ENCODE results near the gene GALNT9.

Gene GALNT9

DNA sequence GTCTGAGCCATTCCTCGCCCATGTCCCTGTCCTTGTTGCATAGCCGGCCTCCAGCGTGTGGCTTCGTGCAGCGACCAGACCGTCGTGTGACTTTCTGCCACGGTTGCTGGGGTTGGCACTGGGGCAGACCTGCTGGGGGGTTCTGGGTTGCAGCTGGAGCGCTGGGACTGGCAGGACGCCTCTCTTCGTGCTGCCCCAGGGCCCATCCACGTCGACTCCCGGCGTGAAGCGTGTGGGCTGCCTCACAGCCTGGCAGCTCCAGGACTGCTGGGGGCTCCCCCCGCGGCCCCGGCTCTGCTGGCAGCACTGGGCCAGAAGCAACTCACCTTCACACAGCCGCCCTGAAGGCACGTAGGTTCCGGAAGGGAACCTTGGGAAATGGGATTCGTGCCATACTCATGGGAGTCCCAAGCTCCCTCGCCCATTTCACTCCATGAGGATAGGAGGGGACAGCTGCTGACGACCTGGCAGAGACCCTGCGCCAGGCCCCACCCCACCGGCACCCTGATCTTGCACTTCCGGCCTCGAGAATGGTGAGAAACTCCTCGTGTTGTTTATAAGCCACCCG is 51.9 kb downstream of the GALNT9 start:
- TF ChIP-seq, protein P1, sequence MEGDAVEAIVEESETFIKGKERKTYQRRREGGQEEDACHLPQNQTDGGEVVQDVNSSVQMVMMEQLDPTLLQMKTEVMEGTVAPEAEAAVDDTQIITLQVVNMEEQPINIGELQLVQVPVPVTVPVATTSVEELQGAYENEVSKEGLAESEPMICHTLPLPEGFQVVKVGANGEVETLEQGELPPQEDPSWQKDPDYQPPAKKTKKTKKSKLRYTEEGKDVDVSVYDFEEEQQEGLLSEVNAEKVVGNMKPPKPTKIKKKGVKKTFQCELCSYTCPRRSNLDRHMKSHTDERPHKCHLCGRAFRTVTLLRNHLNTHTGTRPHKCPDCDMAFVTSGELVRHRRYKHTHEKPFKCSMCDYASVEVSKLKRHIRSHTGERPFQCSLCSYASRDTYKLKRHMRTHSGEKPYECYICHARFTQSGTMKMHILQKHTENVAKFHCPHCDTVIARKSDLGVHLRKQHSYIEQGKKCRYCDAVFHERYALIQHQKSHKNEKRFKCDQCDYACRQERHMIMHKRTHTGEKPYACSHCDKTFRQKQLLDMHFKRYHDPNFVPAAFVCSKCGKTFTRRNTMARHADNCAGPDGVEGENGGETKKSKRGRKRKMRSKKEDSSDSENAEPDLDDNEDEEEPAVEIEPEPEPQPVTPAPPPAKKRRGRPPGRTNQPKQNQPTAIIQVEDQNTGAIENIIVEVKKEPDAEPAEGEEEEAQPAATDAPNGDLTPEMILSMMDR (IDR thresholded peaks at IDR 0.05; ENCODE audit: low read depth, low read length): no peak
- no peak overlapping the region for H3K4me3 ChIP-seq (ENCODE audit: low read depth, low read length)
- no peak for DNase-seq (ENCODE audit: low read depth, low spot score)
- in situ Hi-C loops (cut with HindIII; ENCODE audit: low sequenced_read_pairs): no loop called here

DNA sequence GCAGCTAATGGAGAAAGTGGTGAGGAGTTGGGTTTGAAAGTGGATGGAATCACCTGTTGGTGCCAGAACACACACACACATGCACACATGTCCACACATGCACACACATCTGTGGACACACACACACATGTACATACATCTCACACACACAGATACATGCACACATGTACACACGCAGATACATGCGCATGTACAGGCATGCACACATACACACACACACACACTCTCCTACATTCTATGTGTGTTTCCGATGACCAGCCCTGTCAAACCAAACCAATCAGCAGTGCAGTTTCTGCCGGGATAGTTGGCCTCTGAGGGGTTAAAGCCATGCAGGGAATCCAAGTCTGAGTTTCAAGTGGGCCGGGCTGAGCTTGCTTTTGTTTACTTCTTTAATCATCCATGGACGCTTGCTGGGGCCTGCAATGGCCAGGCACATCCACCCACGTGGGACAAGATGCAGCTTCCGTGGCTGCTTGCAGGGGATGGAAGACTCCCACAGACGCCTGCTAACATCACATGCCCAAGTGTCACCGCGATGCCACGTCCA is 52.5 kb downstream of the GALNT9 start:
- in situ Hi-C loops (cut with HindIII; ENCODE audit: low sequenced_read_pairs): no loop called here

DNA sequence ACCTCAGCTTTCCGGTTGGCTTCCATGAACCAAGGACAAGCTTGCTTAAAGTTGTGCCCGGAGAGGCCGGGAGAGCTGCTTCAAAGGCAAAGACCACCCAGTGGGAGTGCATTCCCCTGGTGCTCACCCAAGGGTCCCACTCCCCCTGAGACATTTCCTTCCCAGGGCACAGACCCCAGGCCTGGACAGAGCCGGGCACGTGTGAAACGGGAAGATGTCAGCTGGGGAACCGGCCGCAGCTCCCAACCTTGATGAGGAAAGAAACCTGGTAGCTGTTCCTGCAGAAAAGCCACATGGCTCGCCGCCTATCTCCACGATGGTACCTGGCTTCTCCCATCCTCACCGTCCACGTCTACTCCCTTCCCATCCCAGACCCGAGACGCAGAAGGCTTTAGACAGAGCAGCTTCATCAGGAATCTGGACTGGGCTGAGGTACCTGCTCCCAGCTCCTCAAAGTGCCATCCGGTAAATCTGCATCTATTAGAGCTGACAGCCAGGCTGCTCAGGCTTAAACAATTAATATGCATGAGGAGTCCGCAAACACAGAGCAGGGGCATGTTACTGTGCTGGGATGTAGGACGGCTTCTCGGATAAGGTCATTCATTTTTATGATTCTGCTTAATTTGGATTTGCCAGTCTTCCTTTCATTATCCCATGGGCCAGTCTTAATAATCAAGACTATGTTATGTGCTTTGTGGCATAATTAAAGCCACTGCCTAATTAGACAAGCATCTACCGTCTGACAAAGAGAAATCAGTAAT is 53.1 kb downstream of the GALNT9 start:
- in situ Hi-C loops (cut with HindIII; ENCODE audit: low sequenced_read_pairs): no loop called here
- DNase-seq (ENCODE audit: low read depth, low spot score): no peak
- TF ChIP-seq, protein P1 (IDR thresholded peaks at IDR 0.05; ENCODE audit: low read depth, low read length): no peak
- H3K4me3 ChIP-seq (ENCODE audit: low read depth, low read length): no peak overlapping the region

More for the DNA sequence above, 52.5 kb downstream of the GALNT9 start:
- TF ChIP-seq, protein P1 (IDR thresholded peaks at IDR 0.05; ENCODE audit: low read depth, low read length): no peak
- DNase-seq (ENCODE audit: low read depth, low spot score): no peak
- no peak overlapping the region for H3K4me3 ChIP-seq (ENCODE audit: low read depth, low read length)

DNA sequence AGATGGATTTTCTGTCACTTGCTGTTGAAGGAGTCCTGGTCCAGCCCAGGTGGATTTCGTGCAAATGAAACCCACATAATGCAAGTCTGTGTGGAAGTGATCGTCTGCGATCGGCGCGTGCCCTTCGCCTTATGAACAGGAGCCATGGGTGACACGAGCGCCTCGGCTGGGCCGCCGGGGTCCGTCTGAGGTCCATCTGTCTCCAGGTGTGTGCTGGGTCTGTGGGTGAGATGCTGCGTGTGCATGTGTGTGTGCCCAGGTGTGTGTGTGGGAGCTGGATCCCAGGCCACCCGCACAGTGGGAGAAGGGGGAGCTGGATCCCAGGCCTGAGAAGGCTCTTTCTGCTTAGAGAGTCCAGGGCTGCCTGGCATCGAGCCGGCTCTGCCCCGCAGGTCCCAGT is 53.8 kb downstream of the GALNT9 start:
- in situ Hi-C loops (cut with HindIII; ENCODE audit: low sequenced_read_pairs): no loop called here
- H3K4me3 ChIP-seq (ENCODE audit: low read depth, low read length): no peak overlapping the region
- TF ChIP-seq, protein P1 (IDR thresholded peaks at IDR 0.05; ENCODE audit: low read depth, low read length): no peak
- DNase-seq (ENCODE audit: low read depth, low spot score): no peak

DNA sequence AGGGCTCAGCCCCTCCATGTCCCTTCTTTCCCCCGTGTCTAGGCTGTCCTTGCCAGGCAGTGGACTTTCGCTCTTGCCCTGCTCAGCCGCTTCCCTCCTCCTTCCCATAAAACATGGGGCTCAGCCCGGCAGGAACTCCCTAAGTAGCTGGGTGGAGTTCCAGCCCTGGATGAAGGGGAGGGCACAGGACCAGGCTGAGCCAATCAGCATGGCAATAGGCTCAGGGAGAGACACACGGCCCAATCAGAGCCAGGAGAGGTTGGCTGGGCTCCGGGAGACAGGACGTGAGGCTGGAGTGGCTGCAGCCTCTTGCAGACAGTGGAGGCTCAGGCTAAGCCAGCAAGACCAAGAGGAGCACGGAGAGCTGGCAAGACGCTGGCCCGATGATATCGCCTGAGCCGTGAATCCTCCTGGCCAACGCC is 54.3 kb downstream of the GALNT9 start:
- in situ Hi-C loops (cut with HindIII; ENCODE audit: low sequenced_read_pairs): no loop called here
- TF ChIP-seq, protein P1 (IDR thresholded peaks at IDR 0.05; ENCODE audit: low read depth, low read length): no peak
- DNase-seq (ENCODE audit: low read depth, low spot score): no peak
- H3K4me3 ChIP-seq (ENCODE audit: low read depth, low read length): no peak overlapping the region

DNA sequence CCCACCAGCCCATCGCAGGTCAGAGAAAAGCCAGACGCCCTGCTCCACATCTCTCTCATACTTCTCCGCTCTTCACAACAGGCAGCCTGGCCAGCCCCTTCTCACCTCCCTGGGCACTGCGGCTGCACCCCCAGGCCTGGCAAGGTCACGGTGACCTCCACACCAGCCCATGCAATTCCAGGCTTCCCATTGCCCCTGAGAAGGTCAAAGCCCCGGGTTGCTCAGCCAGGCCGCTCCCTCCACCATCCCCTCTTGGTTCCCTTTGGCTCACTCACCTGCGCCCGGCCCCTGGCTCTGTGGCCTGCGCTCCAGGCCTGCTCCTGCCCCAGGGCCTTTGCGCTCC is 55.4 kb downstream of the GALNT9 start:
- TF ChIP-seq, protein P1 (IDR thresholded peaks at IDR 0.05; ENCODE audit: low read depth, low read length): no peak
- DNase-seq (ENCODE audit: low read depth, low spot score): no peak

More for the DNA sequence above, 55.4 kb downstream of the GALNT9 start:
- no peak overlapping the region for H3K4me3 ChIP-seq (ENCODE audit: low read depth, low read length)
- in situ Hi-C loops (cut with HindIII; ENCODE audit: low sequenced_read_pairs): no loop called here
